HCT116 (cell line): Measurements from ENCODE around the gene TACC3. TPM values are rescaled to one million over a fixed set of nuclear protein-coding genes. Genes with fewer than 3 reads are reported as not detected.

Experiments
- ATAC-seq: fragments of 200-7000 bp; cut with Tn5 transposase; 2 replicates; pipeline ENCODE4 v1.9.1; 2020; ENCODE audit warnings: mild to moderate bottlenecking, moderate library complexity
- BruUV-seq: library from RNA; stranded (reverse); fragments of 400-500 nt; replicated peaks from 2 replicates; lab custom pipeline; 2021; lab: Mats Ljungman, UMichigan
- CTCF ChIA-PET: fragments of 300-600 bp; sonication (Branson Sonifier 250); formaldehyde crosslinking; loops from one replicate; lab custom pipeline; 2021; ENCODE audit warnings: antibody characterized with exemption; lab: Charles Lee
- POLR2A ChIA-PET: fragments of 300-600, 350-600 bp; sonication (Branson Sonifier 250); formaldehyde crosslinking; loops from one replicate; lab custom pipeline; 2021; ENCODE audit warnings: antibody characterized with exemption; lab: Charles Lee
- RAD21 ChIA-PET, 2 experiments: fragments of 300-600 bp; sonication (Branson Sonifier 250); formaldehyde crosslinking; loops; one replicate each; lab custom pipeline; 2023; ENCODE audit warnings: low total read pairs in 2 of 2; ENCODE audit not compliant: uncharacterized antibody in 2 of 2, unreplicated experiment in 2 of 2, low non-redundant PET in 1 of 2; lab: Charles Lee
- DNase-seq: peaks from one replicate; pipeline ENCODE4 v3.0.0-alpha.2; 2010; ENCODE audit warnings: low read depth, low spot score
- H2AFZ ChIP-seq: fragments of 200-600 bp; shearing (Covaris generic), sonication (generic); 2 replicates; pipeline ENCODE4 v1.6.1; 2017; ENCODE audit warnings: low read depth, mixed run types, mixed read lengths, antibody characterized with exemption, low read length; ENCODE audit not compliant: poor library complexity, severe bottlenecking
- H3K27ac ChIP-seq: 2 replicates; pipeline ENCODE4 v1.5.1; 2012; ENCODE audit warnings: low read depth, low read length
- H3K27me3 ChIP-seq: fragments of 200-600 bp; sonication (generic); 2 replicates; pipeline ENCODE4 v1.6.1; 2016; ENCODE audit warnings: mixed run types, low read length, mixed read lengths; ENCODE audit not compliant: insufficient read depth
- H3K36me3 ChIP-seq, 2 experiments: fragments of 200-500 bp in 1 of 2; fragments of 200-600 bp in 1 of 2; sonication (Bioruptor generic) in 1 of 2; sonication (generic) in 1 of 2; 2 replicates each; pipeline versions ENCODE4 v1.5.1 to v1.6.1; 2014 to 2016; ENCODE audit warnings: low read length in 2 of 2, inconsistent platforms in 1 of 2, mixed read lengths in 1 of 2, mixed run types in 1 of 2; ENCODE audit not compliant: insufficient read depth in 2 of 2, control insufficient read depth in 1 of 2
- H3K4me1 ChIP-seq, 2 experiments: fragments of 200-600 bp in 1 of 2; sonication (generic) in 1 of 2; 2 replicates each; pipeline versions ENCODE4 v1.5.1 to v1.6.1; 2012 to 2017; ENCODE audit warnings: low read length in 2 of 2, inconsistent platforms in 1 of 2, mild to moderate bottlenecking in 1 of 2, mixed read lengths in 1 of 2, mixed run types in 1 of 2, moderate library complexity in 1 of 2; ENCODE audit not compliant: insufficient read depth in 2 of 2, control insufficient read depth in 1 of 2
- H3K4me2 ChIP-seq: fragments of 200-600 bp; sonication (generic); 2 replicates; pipeline ENCODE4 v1.6.1; 2017; ENCODE audit warnings: mixed run types, low read length, mixed read lengths
- H3K4me3 ChIP-seq, 2 experiments: fragments of 200-600 bp in 1 of 2; sonication (generic) in 1 of 2; replicated peaks in 1 of 2; 2 replicates each; pipeline ENCODE4 v1.5.1; 2011 to 2016; ENCODE audit warnings: low read length in 2 of 2, control low read depth in 1 of 2, low read depth in 1 of 2, mild to moderate bottlenecking in 1 of 2, mixed read lengths in 1 of 2, mixed run types in 1 of 2
- H3K79me2 ChIP-seq: fragments of 200-600 bp; sonication (generic); 2 replicates; pipeline ENCODE4 v1.6.1; 2017; ENCODE audit warnings: mild to moderate bottlenecking, mixed run types, low read length, moderate library complexity, mixed read lengths; ENCODE audit not compliant: insufficient read depth
- H3K9ac ChIP-seq: fragments of 200-600 bp; sonication (generic); 2 replicates; pipeline ENCODE4 v1.6.1; 2016; ENCODE audit warnings: low read length, mixed read lengths
- H3K9me2 ChIP-seq: fragments of 200-600 bp; sonication (generic), shearing (Covaris generic); 2 replicates; pipeline ENCODE4 v1.6.1; 2017; ENCODE audit warnings: mixed run types, mild to moderate bottlenecking, moderate library complexity; ENCODE audit not compliant: insufficient read depth
- H3K9me3 ChIP-seq, 2 experiments: fragments of 200-500 bp in 1 of 2; fragments of 200-600 bp in 1 of 2; sonication (Bioruptor generic) in 1 of 2; sonication (generic) in 1 of 2; 2 replicates each; pipeline ENCODE4 v1.6.1; 2014 to 2017; ENCODE audit warnings: low read length in 2 of 2, mixed read lengths in 2 of 2, inconsistent platforms in 1 of 2, low read depth in 1 of 2, mild to moderate bottlenecking in 1 of 2, mixed run types in 1 of 2, moderate library complexity in 1 of 2; ENCODE audit not compliant: control insufficient read depth in 1 of 2, insufficient read depth in 1 of 2
- H4K20me1 ChIP-seq: fragments of 200-600 bp; sonication (generic), shearing (Covaris generic); 2 replicates; pipeline ENCODE4 v1.6.1; 2017; ENCODE audit warnings: mixed run types, mild to moderate bottlenecking, moderate library complexity; ENCODE audit not compliant: insufficient read depth
- ATF3 ChIP-seq: IDR thresholded peaks from 2 replicates; pipeline ENCODE4 v1.6.1; 2012
- CEBPB ChIP-seq: IDR thresholded peaks from 2 replicates; pipeline ENCODE4 v1.6.1; 2012; ENCODE audit warnings: low read depth
- EGR1 ChIP-seq: IDR thresholded peaks from 2 replicates; pipeline ENCODE4 v1.6.1; 2012; ENCODE audit warnings: low read depth
- ELF1 ChIP-seq: IDR thresholded peaks from 2 replicates; pipeline ENCODE4 v1.6.1; 2012; ENCODE audit warnings: low read depth, borderline replicate concordance
- EZH2 ChIP-seq: fragments of 200-600 bp; sonication (generic); IDR thresholded peaks from 2 replicates; pipeline ENCODE4 v1.6.1; 2017; ENCODE audit warnings: antibody characterized with exemption, mixed run types
- EZH2phosphoT487 ChIP-seq: fragments of 200-600 bp; IDR thresholded peaks from 2 replicates; pipeline ENCODE4 v1.6.1; 2018; ENCODE audit warnings: antibody characterized with exemption, borderline replicate concordance
- FOSL1 ChIP-seq: IDR thresholded peaks from 2 replicates; pipeline ENCODE4 v1.6.1; 2012; ENCODE audit warnings: low read depth
- JUND ChIP-seq: IDR thresholded peaks from 2 replicates; pipeline ENCODE4 v1.6.1; 2012
- POLR2A ChIP-seq: IDR thresholded peaks from 2 replicates; pipeline ENCODE4 v1.7.0; 2011; ENCODE audit warnings: borderline replicate concordance; ENCODE audit not compliant: insufficient read depth, insufficient read length; ENCODE audit errors: extremely low read depth
- POLR2AphosphoS5 ChIP-seq: IDR thresholded peaks from 2 replicates; pipeline ENCODE4 v1.6.1; 2011; ENCODE audit warnings: mild to moderate bottlenecking, low read depth, low read length, moderate library complexity
- SIN3A ChIP-seq: IDR thresholded peaks from 2 replicates; pipeline ENCODE4 v1.6.1; 2012; ENCODE audit warnings: low read depth
- YY1 ChIP-seq: IDR thresholded peaks from 2 replicates; pipeline ENCODE4 v1.6.1; 2011; ENCODE audit warnings: low read length, low read depth, moderate library complexity, mild to moderate bottlenecking; ENCODE audit not compliant: insufficient replicate concordance; ENCODE audit errors: extremely low read depth
- ZFX ChIP-seq: fragments of 450-650 bp; IDR thresholded peaks from 2 replicates; pipeline ENCODE4 v1.6.1; 2017
- ZNF274 ChIP-seq: fragments of 200-500 bp; sonication (Bioruptor generic); IDR thresholded peaks from 2 replicates; pipeline ENCODE4 v1.6.1; 2014; ENCODE audit warnings: mild to moderate bottlenecking, low read depth, low read length, inconsistent platforms
- intact Hi-C: fragments of 100-400 bp; cut with micrococcal nuclease; formaldehyde crosslinking; loops from 2 replicates; pipeline ENCODE4 v1.10.0; 2022
- total RNA-seq: library from RNA; stranded (reverse); gene quantifications from one replicate; pipeline ENCODE4 v1.2.1, GENCODE V29; 2021; ENCODE audit not compliant: unreplicated experiment

Gene TACC3
- total RNA-seq, 1 experiment from 2014 or later: 106 TPM

- ChIA-PET CTCF (no interaction called here), POLR2A (no interaction called here), RAD21 (no interaction called here)
- intact Hi-C loops: no loop called here
- Histone ChIP-seq H4K20me1 (no peaks in the 10 kb centered on the region), H3K9ac (no peak overlapping the region), H3K79me2 (no peaks in the 10 kb centered on the region), H3K9me2 (no peaks in the 10 kb centered on the region), H3K4me3 (no peak overlapping the region), H3K27me3 (no peaks in the 10 kb centered on the region), H3K36me3 (no peaks in the 10 kb centered on the region), H3K4me2 (no peak overlapping the region), H3K4me1 (peaks cover 11 to 21% of the 10 kb centered on the region in 2 experiments; a peak in 3 of 4 replicates), H3K27ac (no peak overlapping the region; the same call in 1 of the 2 replicates), H2AFZ (no peak overlapping the region), H3K9me3 (no peaks in the 10 kb centered on the region)
- DNase-seq (no peak), ATAC-seq (no peak)
- BruUV-seq: no TSS peak
- TF ChIP-seq SIN3A (no peak), EZH2phosphoT487 (no peak), POLR2A (no peak), ELF1 (no peak), POLR2AphosphoS5 (no peak), ZNF274 (no peak), ZFX (no peak), ATF3 (no peak), YY1 (no peak), CEBPB (no peak), FOSL1 (no peak), EGR1 (no peak), EZH2 (no peak)
Observed at GRCh38 chr4:1780435-1780834, 59.1 kb downstream of the TACC3 start.

- ATAC-seq: no peak
- H3K79me2 ChIP-seq: no peaks in the 10 kb centered on the region
- TF ChIP-seq FOSL1 (no peak), YY1 (no peak), JUND (no peak), ZFX (no peak), POLR2AphosphoS5 (no peak)
- no peak overlapping the region for H3K4me3 ChIP-seq
- no peaks in the 10 kb centered on the region for H4K20me1 ChIP-seq
- peaks cover 4 to 10% of the 10 kb centered on the region in 2 experiments; a peak in 3 of 4 replicates for H3K4me1 ChIP-seq
- H3K27me3 ChIP-seq: no peaks in the 10 kb centered on the region
- no peaks in the 10 kb centered on the region for H3K36me3 ChIP-seq
- no peak overlapping the region for H3K27ac ChIP-seq
- H3K9ac ChIP-seq: no peak overlapping the region
- ChIA-PET POLR2A (no interaction called here), CTCF (no interaction called here), RAD21 (no interaction called here)
- intact Hi-C loops: no loop called here
- BruUV-seq: no TSS peak
- no peak overlapping the region for H2AFZ ChIP-seq
- no peaks in the 10 kb centered on the region for H3K9me3 ChIP-seq
- H3K9me2 ChIP-seq: no peaks in the 10 kb centered on the region
- no peak overlapping the region for H3K4me2 ChIP-seq
- no peak for DNase-seq
Observed at GRCh38 chr4:1783015-1783414, 61.7 kb downstream of the TACC3 start.
